HG03558 (cell line): ENCODE measurements around the gene DUSP14.

Experiments
- ATAC-seq: cut with Tn5 transposase; IDR thresholded peaks from one replicate; pipeline ENCODE4 v1.9.1; 2021; ENCODE audit warnings: moderate number of reproducible peaks; ENCODE audit not compliant: unreplicated experiment; ENCODE audit errors: extremely low read depth

Gene DUSP14

DNA sequence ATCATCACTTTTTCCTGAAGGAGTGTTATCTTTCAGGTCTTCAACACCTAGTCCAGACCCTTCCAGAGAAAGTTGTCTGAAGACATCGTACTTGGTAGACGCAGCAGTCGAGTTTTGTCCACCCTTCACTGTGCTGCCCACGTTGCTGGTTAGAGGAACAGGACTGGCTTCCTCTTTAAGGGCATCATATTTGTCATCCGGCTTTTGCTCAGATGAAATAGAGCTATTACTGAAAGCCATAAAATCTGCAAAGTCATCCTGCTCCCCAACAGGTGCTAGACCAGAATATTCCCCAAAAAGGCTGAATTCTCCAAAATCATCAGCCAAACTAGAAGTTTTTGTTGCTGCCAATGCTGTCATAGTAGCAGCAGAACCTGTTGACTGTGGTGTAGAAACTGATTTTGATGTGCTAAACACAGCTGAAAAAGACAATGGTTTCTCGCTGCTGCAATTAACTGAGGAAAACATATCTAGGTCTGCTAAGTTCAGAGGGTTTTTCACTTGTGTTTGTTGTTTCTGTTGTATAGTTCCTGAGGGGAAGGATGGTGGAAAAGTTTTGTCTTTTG is 63.8 kb downstream of the DUSP14 start:
- no peak for ATAC-seq

DNA sequence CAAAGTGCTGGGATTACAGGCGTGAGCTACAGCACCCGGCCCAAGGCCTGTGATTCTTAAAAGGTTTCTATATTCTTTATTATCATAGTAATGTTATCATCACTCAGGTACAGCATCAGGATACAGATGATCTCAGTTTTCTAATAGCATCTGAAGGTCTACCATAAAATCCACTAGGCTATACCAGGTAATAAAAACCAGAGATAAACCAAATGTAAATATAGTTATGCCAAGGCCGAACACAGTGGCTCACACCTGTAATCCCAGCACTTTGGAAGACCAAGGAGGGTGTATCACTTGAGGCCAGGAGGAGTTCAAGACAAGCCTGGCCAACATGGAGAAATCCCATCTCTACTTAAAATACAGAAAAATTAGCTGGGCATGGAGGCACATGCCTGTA is 65.7 kb downstream of the DUSP14 start:
- no peak for ATAC-seq

DNA sequence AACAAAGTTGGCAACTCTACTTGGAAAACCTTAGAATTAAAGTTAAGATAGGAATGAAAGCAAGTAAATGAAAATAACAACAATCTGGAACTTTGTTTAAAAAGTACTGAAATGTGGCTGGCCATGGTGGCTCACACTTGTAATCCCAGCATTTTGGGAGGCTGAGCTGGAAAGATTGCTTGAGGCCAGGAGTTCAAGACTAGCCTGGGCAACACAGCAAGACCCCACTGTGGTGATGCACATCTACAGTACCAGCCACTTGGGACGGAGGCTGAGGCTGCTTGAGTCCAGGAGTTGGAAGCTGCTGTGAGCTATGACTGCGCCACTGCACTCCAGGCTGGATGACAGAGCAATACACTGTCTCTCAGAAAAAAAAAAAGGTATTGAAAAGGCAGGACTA is 67.8 kb downstream of the DUSP14 start:
- ATAC-seq = no peak

DNA sequence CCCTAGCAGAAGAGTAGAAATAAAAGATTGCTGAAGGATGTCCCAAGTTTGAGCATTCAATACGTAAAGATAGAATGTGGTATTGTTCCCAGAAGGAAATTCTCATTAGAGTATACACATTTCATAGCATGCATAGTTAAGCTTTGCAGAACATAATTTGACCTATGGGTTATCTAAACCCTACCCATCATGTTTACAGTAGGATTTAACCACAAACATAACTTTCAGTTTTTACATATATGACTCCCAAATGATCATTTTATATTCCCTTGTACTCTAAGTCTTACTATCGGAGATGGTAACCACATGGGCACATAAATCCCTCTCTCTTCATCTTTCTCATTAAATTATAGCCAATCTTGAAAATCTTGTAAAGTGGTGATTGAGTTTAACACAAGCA is 68.6 kb downstream of the DUSP14 start:
- no peak for ATAC-seq

DNA sequence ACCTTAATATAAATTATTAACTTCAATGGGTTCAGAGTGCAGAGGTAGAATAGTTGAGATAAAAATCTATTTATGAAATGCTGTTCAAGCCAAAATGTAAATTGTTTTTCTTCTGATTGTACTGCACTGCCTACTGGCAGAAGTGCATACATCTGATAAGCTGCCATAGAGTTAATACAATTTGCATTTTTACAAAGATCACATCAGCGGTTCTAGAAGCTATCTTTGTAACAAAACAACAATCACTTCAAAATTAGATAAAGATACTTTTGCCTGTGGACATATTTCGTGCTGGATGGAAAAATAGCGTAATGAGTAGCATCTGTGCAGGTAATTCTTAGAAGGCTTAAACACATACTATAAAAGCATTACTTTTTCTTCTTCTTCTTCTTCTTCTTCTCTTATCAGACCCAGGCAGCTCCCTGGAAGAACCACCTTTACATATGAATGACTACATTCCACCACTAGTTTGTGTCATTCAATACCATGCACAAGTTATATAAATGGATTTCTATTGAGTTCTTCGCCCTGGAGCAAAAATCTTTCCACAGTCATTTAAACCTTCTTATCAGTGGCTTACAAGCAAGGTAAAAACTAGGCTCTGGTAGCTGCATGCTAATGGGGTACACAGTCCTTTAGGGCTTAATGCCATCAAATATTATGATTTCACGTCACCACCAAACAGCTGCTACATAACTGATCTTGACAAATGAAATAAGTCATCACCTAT is 72.5 kb downstream of the DUSP14 start:
- no peak for ATAC-seq
